Ovary (tissue), 9 donors: ENCODE data around the gene XPO6. TPM values are rescaled to one million over a fixed set of nuclear protein-coding genes. Genes with fewer than 3 reads are reported as not detected.

Source experiments
- DNase-seq, 5 donors: peaks; one replicate each; pipeline ENCODE4 v3.0.0-alpha.2; 2019 to 2020
- H3K27ac ChIP-seq, 2 donors: fragments of 200-600 bp; one replicate each; pipeline versions ENCODE4 v1.5.1 to v1.8.0; 2019 to 2022
- H3K27me3 ChIP-seq: fragments of 200-600 bp; one replicate; pipeline ENCODE4 v1.8.0; 2022
- H3K36me3 ChIP-seq: fragments of 200-600 bp; sonication (generic); one replicate; pipeline ENCODE4 v1.5.1; 2019
- H3K4me1 ChIP-seq: one replicate; pipeline ENCODE4 v1.8.1; 2013; ENCODE audit warnings: mild to moderate bottlenecking, moderate library complexity; ENCODE audit not compliant: insufficient read depth
- H3K4me3 ChIP-seq: fragments of 200-600 bp; sonication (generic); one replicate; pipeline ENCODE4 v1.5.1; 2017
- H3K9me3 ChIP-seq, 2 donors: fragments of 200-600 bp in 1 of 2; sonication (generic) in 1 of 2; one replicate each; pipeline versions ENCODE4 v1.5.1 to v1.8.1; 2013 to 2019; ENCODE audit warnings: mild to moderate bottlenecking in 1 of 2, moderate library complexity in 1 of 2
- EP300 ChIP-seq: sonication (generic); formaldehyde crosslinking; IDR thresholded peaks from one replicate; pipeline ENCODE4 v1.6.1; 2017; ENCODE audit warnings: antibody characterized with exemption
- POLR2A ChIP-seq: fragments of 450-650 bp; IDR thresholded peaks from one replicate; pipeline ENCODE4 v1.6.1; 2017; ENCODE audit warnings: antibody characterized with exemption, mild to moderate bottlenecking, moderate library complexity
- WGBS, 3 donors: extraction: QIAGEN DNeasy Blood & Tissue Kit in 1 of 3; methylation state at CpG; one replicate each; pipeline versions ENCODE4 v1.1.5 to v1.1.7; 2013 to 2017; 5-methylcytosine and 5-hydroxymethylcytosine counted together
- intact Hi-C, 4 donors: fragments of 100-400 bp; cut with DNase I; formaldehyde crosslinking; loops; one replicate each; pipeline versions ENCODE4 v1.11.0 to v1.15.1; 2022 to 2023
- polyA plus RNA-seq, 2 donors: library from polyadenylated mRNA; stranded (reverse); fragments of 200-250 nt in 1 of 2; fragments of 350-450 nt in 1 of 2; fragmentation: Illumina TruSeq in 1 of 2; extraction: RNeasy Lipid Tissue Mini Kit (QIAGEN cat#74804) in 1 of 2; gene quantifications; one replicate each; pipeline ENCODE4 v1.2.3, GENCODE V29; 2013 to 2014
- total RNA-seq, 7 donors: library from RNA; depleted of rRNA in 2 of 7; stranded (reverse); fragments of >200 nt in 2 of 7; fragmentation: NEBNext Ultra II Directional in 3 of 7; extraction: Animal tissue kit (Norgen Biotek cat#: 25700) in 3 of 7; gene quantifications; one replicate each; pipeline versions ENCODE4 v1.1.0 to v1.2.4, GENCODE V29; 2016 to 2023
- TF ChIP-seq, protein P1 (sequence below), 3 donors: fragments of 450-650 bp in 2 of 3; fragments of 200-600 bp in 1 of 3; IDR thresholded peaks; one replicate each; pipeline versions ENCODE4 v1.5.1 to v1.8.0; 2016 to 2022; ENCODE audit warnings: antibody characterized with exemption in 3 of 3, mild to moderate bottlenecking in 1 of 3
- donor health status: DM: no; HTN: no; CAD: no; lungs with moderate emphysema.
- donor health status: DM: no; HTN: no; CAD: no.
- donor health status: Bipolar disorder and iron deficiency.
- donor health status: DM: yes; HTN: yes; CAD: no.
- donor health status: DM: no; HTN: no; CAD: no.
- donor health status: DM: yes; HTN: yes; CAD: no.

Gene XPO6
- total and polyA plus RNA-seq, 9 donors = 30.3 to 98.2 (median 65.0) TPM

- TF ChIP-seq POLR2A (no peak), EP300 (no peak)
- TF ChIP-seq, protein P1, sequence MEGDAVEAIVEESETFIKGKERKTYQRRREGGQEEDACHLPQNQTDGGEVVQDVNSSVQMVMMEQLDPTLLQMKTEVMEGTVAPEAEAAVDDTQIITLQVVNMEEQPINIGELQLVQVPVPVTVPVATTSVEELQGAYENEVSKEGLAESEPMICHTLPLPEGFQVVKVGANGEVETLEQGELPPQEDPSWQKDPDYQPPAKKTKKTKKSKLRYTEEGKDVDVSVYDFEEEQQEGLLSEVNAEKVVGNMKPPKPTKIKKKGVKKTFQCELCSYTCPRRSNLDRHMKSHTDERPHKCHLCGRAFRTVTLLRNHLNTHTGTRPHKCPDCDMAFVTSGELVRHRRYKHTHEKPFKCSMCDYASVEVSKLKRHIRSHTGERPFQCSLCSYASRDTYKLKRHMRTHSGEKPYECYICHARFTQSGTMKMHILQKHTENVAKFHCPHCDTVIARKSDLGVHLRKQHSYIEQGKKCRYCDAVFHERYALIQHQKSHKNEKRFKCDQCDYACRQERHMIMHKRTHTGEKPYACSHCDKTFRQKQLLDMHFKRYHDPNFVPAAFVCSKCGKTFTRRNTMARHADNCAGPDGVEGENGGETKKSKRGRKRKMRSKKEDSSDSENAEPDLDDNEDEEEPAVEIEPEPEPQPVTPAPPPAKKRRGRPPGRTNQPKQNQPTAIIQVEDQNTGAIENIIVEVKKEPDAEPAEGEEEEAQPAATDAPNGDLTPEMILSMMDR (IDR thresholded peaks at IDR 0.05) = no peak
- no peaks in the 10 kb centered on the region for H3K9me3 ChIP-seq
- intact Hi-C loops = no loop called here
- DNase-seq = no peak
- H3K27ac ChIP-seq = no peak overlapping the region
- peaks cover 2% of the 10 kb centered on the region for H3K4me1 ChIP-seq
- H3K27me3 ChIP-seq = no peaks in the 10 kb centered on the region
- WGBS, 3 donors = 57 to 71% (median 69%) methylated on average over 4 of the region's 4 CpGs
- no peak overlapping the region for H3K4me3 ChIP-seq
- no peaks in the 10 kb centered on the region for H3K36me3 ChIP-seq
Measured at GRCh38 chr16:28204204-28204603, 7.6 kb downstream of the XPO6 start.

GRCh38 chr16:28202147-28202746, 9.5 kb downstream of the XPO6 start:
- no peaks in the 10 kb centered on the region for H3K9me3 ChIP-seq
- no peaks in the 10 kb centered on the region for H3K4me1 ChIP-seq
- intact Hi-C loops = no loop called here
- H3K27me3 ChIP-seq = no peaks in the 10 kb centered on the region
- DNase-seq = no peak
- TF ChIP-seq EP300 = no peak
- TF ChIP-seq POLR2A = no peak
- TF ChIP-seq, protein P1 (IDR thresholded peaks at IDR 0.05) = no peak
- no peaks in the 10 kb centered on the region for H3K36me3 ChIP-seq
- no peak overlapping the region for H3K4me3 ChIP-seq
- WGBS, 3 donors = 87 to 95% (median 90%) methylated on average over 6 of the region's 6 CpGs
- no peak overlapping the region for H3K27ac ChIP-seq

DNA sequence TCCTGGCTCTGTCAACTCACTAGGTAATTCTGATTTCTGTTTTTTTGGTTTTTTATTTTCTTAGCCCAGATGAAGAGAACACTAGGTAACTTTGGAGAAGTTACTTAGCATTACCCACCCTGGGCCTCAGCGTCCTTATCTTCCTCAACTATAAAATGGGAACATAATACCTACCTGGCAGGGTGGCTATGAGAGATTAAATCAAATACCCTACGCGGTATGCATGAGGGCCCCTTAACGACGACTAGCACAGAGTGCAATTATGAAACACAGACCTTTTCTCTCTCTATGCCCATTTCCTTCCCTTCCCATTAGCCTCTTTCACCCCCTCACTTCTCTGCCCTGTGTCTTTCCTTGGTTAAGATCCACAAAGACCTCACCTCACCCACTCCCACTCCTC, 11.1 kb downstream of the XPO6 start:
- H3K27ac ChIP-seq = no peak overlapping the region
- 89 to 93% (median 91%) methylated on average over 5 of the region's 5 CpGs for WGBS, 3 donors
- no peak for DNase-seq
- no peak overlapping the region for H3K4me3 ChIP-seq
- H3K9me3 ChIP-seq = no peaks in the 10 kb centered on the region
- intact Hi-C loops = no loop called here
- H3K4me1 ChIP-seq = no peaks in the 10 kb centered on the region
- no peaks in the 10 kb centered on the region for H3K27me3 ChIP-seq
- H3K36me3 ChIP-seq = no peaks in the 10 kb centered on the region
- TF ChIP-seq POLR2A = no peak
- TF ChIP-seq, protein P1 (IDR thresholded peaks at IDR 0.05) = no peak
- no peak for TF ChIP-seq EP300

GRCh38 chr16:28196387-28196987, 15.3 kb downstream of the XPO6 start:
- Histone ChIP-seq H3K4me1 (peaks cover 2% of the 10 kb centered on the region), H3K36me3 (no peaks in the 10 kb centered on the region), H3K27me3 (no peaks in the 10 kb centered on the region), H3K4me3 (no peak overlapping the region), H3K9me3 (no peaks in the 10 kb centered on the region), H3K27ac (no peak overlapping the region)
- intact Hi-C loops = no loop called here
- 91 to 97% (median 95%) methylated on average over 5 of the region's 5 CpGs for WGBS, 3 donors
- no peak for DNase-seq
- no peak for TF ChIP-seq EP300
- TF ChIP-seq POLR2A = no peak
- TF ChIP-seq, protein P1 (IDR thresholded peaks at IDR 0.05) = no peak
